ENCODE measurements around the gene NAA10.

The NAA10 gene

DNA sequence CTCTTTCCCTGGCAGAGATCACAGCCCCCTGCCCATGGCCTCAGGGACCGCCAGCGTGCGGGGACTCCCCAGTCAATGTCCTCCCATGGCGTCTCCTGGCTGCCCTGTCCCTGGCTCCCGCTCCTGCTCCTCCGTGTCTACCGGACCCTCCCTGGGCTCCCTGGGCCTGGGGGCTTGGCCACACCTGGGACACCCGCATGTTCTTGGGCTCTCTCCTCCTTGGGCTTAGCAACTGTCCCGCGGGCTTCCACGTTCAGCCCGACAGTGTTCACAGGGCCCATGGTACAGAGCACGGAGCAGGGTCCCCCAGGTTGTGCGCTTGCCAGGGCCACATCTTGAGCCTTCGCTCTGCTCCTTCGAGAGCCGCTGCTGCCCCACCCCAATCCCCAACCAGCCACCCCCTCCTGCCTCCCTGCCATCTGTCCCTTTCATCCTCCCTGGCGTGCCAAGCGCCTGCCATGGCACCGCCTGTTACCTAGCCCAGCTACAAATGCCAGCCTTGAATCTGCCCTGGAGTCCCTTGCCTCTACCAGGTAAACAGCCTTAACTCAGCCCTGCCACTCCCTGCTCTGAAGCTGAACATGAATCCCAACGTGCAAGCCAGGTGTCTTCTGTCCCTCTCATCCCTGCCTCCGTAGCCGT lies 26.5 kb downstream of the NAA10 start:
- no peak for DNase-seq

DNA sequence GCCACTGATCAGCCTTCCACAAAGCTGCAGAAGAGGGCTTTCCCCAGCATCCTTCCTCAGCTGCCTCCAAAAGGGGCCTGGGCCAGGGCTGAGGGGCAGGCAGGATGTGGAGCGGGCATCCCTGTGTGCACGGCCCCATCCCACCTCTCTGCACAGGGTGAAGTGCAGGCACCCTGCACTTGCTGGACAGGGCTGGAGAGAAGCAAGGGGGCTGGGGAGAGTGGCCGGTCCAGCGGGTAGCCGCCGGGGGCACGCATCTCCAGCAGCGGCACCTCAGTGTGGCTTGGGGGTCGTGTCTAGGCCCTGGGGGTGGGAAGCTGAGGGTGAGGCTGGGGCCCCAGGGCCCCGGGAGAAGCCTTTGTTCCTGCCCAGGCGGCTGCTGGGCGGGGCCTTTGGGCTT lies 27.4 kb downstream of the NAA10 start:
- DNase-seq: no peak

GRCh38 chrX:153906126-153906917 lies 28.5 kb downstream of the NAA10 start:
- DNase-seq: no peak

DNA sequence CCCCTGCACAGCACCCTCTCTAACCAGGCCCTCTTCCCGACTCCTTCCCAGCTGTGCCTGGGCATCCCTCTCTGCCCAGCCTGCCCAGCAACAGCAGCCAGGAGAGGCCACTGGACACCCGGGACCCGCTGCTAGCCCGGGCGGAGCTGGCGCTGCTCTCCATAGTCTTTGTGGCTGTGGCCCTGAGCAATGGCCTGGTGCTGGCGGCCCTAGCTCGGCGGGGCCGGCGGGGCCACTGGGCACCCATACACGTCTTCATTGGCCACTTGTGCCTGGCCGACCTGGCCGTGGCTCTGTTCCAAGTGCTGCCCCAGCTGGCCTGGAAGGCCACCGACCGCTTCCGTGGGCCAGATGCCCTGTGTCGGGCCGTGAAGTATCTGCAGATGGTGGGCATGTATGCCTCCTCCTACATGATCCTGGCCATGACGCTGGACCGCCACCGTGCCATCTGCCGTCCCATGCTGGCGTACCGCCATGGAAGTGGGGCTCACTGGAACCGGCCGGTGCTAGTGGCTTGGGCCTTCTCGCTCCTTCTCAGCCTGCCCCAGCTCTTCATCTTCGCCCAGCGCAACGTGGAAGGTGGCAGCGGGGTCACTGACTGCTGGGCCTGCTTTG lies 29.2 kb downstream of the NAA10 start:
- no peak for DNase-seq

- DNase-seq: no peak
Observed at GRCh38 chrX:153903991-153904957, 30.6 kb downstream of the NAA10 start, which contains the start of gene AVPR2. Gene AVPR2 (plus strand): TSS chrX:153904673. CDS start chrX:153905146, 473 bp downstream.

GRCh38 chrX:153903238-153903980 lies 31.4 kb downstream of the NAA10 start:
- DNase-seq: no peak

DNA sequence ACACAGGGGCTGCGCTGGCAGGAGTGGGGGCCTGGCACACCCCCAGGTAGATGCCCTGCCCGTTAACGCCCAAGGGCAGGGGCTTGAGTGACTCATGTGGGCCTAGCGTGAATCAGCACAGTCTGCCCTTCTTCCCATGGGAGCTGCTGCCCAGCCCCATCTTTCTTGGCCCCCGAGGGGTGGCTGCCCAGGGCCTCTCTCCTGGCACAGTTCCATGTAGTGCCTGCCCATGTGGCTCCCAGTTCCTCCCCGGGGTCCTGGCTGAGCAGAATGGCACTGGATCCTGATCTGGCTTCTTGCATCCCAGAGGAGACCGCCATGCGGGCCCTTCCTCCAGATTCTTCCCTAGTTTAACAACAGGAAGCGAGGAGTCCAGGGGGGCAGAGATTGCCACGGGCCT lies 32.5 kb downstream of the NAA10 start:
- DNase-seq: no peak

- DNase-seq: no peak
Observed at GRCh38 chrX:153901753-153902140, 33.1 kb downstream of the NAA10 start.

- DNase-seq: peak; percentile 76
Observed at GRCh38 chrX:153900831-153901752, 33.7 kb downstream of the NAA10 start.

DNA sequence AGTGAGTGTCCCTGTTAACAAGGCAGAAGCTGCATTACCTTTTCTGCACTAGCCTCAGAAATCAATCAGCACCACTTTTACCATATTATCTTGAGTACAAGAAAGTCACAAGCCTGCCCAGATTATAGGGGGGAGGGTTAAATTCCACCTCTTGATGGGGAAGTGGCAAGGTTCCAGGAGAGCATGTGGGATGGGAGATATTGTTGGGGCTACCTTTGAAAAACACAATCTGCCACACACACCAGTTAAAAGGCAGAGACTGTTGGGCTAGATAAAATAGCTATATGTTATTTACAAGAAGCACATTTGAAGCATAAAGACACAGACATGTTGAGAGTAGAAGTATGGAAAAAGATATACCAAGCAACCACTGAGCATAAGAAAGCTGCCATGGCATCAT lies 36.9 kb downstream of the NAA10 start:
- no peak for DNase-seq

GRCh38 chrX:153889123-153889522 lies 45.7 kb downstream of the NAA10 start:
- peak; percentile 66 for DNase-seq

GRCh38 chrX:153888344-153888743 lies 46.5 kb downstream of the NAA10 start:
- DNase-seq: no peak

- DNase-seq: no peak
Observed at GRCh38 chrX:153887385-153887784, 47.5 kb downstream of the NAA10 start.

DNA sequence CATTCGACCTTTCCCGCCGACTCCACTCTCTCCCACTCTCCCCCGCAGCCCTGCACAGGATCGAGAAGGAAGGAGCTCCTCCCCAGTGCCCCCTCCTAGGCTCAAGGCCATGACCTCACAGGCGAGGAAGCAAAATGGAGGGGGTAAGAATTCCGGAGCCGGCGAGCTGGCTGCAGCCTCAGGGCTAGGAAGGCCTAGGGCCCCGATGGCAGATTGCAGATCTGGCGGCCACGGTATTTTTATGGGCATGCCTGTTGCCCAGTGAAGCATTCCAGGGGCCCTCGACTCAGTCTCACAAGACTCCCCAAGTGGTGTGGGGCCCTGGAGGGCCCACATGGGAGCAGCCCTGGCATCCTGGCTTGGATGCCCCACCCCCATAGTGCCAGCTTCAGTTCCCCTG lies 47.9 kb downstream of the NAA10 start:
- DNase-seq: no peak

- DNase-seq: peak; percentile 59
Observed at GRCh38 chrX:153885968-153886903, 48.6 kb downstream of the NAA10 start, which contains the start of gene L1CAM. Gene L1CAM (minus strand): TSS chrX:153886173. CDS start chrX:153875836, 10,337 bp downstream.

DNA sequence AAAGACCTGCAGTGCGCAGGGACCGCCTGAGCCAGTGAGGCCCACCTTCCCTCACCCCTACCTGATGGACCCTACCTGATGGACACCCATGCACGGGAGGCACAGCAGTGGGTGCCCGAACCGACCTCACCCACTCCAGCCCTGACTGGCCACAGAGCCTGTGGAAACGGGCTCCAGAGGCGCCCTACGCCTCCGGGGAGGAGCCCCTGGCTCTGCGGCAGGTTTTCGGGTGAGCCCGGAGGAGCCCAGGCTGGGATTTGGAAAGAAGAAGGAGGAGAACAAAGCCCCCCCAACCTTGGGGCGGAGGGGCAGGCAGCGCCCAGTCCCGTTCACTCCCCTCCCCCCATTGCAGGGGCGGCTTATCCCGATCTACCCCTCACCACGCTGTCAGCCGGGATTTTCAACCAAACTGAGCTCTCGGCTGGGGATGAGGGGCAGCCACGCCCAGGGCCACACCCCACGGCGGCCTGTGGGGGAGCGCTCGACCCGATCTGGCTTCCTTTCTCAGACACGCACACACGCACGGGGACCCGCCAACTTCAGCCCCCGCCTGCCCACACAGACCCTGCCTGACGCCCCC lies 49.5 kb downstream of the NAA10 start:
- no peak for DNase-seq

DNA sequence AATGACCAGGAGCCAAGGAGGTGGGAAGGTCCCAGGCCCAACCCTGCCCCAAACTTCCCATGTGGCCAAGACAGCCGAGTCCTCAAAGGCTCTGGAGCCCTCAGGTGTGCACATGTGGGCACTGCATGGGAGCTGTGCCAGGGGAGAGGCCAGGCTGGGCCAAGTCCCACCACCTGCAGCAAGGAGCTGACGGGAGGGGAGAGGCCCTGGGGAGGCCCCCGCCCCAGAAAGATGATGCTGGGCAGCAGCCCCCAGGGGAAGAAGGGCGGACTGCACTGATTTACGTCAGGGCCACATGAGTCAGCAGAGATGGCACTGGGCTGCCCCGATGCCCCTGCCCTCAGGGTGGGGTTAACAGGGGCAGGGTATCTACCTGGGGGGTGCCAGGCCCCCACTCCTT lies 50.2 kb downstream of the NAA10 start:
- DNase-seq: peak; percentile 62

GRCh38 chrX:153884136-153884535 lies 50.7 kb downstream of the NAA10 start:
- no peak for DNase-seq

DNA sequence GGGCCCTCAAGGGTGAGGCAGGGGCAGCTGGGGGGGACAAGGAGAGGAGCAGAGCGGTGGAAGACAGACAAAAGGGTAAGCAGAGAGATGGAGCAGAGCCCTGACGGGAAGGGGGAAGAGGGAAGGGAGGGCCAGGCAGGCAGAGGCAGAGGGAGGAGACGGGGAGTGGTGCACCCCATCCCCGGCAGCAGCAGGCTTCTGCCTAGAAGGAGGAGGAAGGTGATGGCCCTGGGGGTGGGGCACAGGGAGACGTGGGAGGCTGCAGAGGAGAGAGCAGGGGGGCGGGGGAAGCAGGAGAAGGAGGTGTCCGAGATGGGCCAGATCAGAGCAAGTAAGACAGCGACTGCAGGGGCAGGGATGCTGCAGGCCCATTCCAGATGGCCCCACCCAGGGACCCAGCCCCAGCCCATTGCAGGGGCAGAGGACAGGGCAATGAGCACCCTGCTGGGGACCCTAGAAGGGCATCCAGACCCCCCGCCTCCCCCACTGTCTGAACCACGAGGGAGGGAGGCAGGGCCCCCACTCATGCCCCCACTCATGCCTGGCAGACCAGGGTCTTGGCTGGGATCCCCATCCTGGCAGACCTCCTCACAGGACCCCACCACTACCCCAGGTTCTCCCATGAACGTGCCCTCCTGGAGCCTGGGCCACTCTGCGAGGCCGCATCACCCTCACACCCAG lies 51.5 kb downstream of the NAA10 start:
- no peak for DNase-seq
